Uterus (tissue), 4 donors: ENCODE results near the gene C1GALT1. TPM values are rescaled to one million over a fixed set of nuclear protein-coding genes. Genes with fewer than 3 reads are reported as not detected.

Experiments
- DNase-seq, 2 donors: peaks; one replicate each; pipeline ENCODE4 v3.0.0-alpha.2; 2019 to 2020
- H3K27ac ChIP-seq, 2 donors: fragments of 200-600 bp; sonication (generic); 1 replicate in 1 of 2; 2 replicates in 1 of 2; pipeline ENCODE4 v1.5.1; 2016 to 2018
- H3K27me3 ChIP-seq, 2 donors: fragments of 200-600 bp; sonication (generic); one replicate each; pipeline ENCODE4 v1.5.1; 2018 to 2019; ENCODE audit warnings: control low read depth in 1 of 2
- H3K36me3 ChIP-seq, 2 donors: fragments of 200-600 bp; sonication (generic); one replicate each; pipeline ENCODE4 v1.5.1; 2019; ENCODE audit warnings: control low read depth in 1 of 2
- H3K4me1 ChIP-seq, 2 donors: fragments of 200-600 bp; sonication (generic); one replicate each; pipeline ENCODE4 v1.5.1; 2018 to 2019; ENCODE audit warnings: control low read depth in 1 of 2
- H3K4me3 ChIP-seq, 2 donors: fragments of 200-600 bp; sonication (generic); 1 replicate in 1 of 2; 2 replicates in 1 of 2; pipeline ENCODE4 v1.5.1; 2018 to 2019; ENCODE audit warnings: mild to moderate bottlenecking in 1 of 2
- H3K9me3 ChIP-seq, 2 donors: fragments of 200-600 bp; sonication (generic); one replicate each; pipeline ENCODE4 v1.5.1; 2019; ENCODE audit warnings: control low read depth in 1 of 2
- CTCF ChIP-seq, 4 experiments: fragments of 200-600 bp in 2 of 4; fragments of 450-650 bp in 2 of 4; sonication (generic) in 2 of 4; IDR thresholded peaks; one replicate each; pipeline ENCODE4 v1.5.1; 2016 to 2019; ENCODE audit warnings: antibody characterized with exemption in 4 of 4, mild to moderate bottlenecking in 2 of 4, moderate library complexity in 1 of 4
- POLR2A ChIP-seq, 2 donors: fragments of 450-650 bp; IDR thresholded peaks; one replicate each; pipeline ENCODE4 v1.6.1; 2016; ENCODE audit warnings: antibody characterized with exemption in 2 of 2, mild to moderate bottlenecking in 1 of 2, moderate library complexity in 1 of 2
- intact Hi-C: fragments of 100-400 bp; cut with DNase I; formaldehyde crosslinking; loops from one replicate; pipeline ENCODE4 v1.15.1; 2023; ENCODE audit warnings: low total_unique reads
- total RNA-seq, 4 donors: library from RNA; depleted of rRNA in 3 of 4; stranded (reverse); fragments of >200 nt in 3 of 4; gene quantifications; one replicate each; pipeline versions ENCODE4 v1.1.0 to v1.2.4, GENCODE V29; 2014 to 2023
- donor health status: DM: yes; HTN: yes; CAD: no.

Gene C1GALT1
- total RNA-seq, 4 donors from 2014 or later: 1.3 to 41.6 (median 15.1) TPM

DNA sequence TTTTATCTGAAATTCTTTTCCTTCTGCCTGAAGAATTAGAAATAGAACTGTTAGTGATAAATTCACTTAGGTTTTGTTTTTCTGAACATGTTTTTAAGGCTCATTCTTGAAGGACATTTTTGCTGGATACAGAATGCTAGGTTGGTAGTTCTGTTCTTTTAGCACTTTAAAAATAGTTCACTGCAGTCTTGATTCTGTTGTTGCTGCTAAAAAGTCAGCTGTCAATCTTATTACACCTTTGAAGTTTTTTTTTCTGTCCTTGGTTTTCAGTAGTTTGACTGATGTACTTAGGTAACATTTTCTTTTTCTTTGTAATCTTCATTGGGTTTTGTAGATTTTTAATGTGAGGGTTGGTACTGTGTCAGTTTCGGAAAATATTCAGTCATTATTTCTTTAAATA lies 48.7 kb downstream of the C1GALT1 start:
- no peaks in the 10 kb centered on the region for H3K9me3 ChIP-seq
- no peaks in the 10 kb centered on the region for H3K36me3 ChIP-seq
- TF ChIP-seq POLR2A (IDR thresholded peaks at IDR 0.05) (no peak), CTCF (IDR thresholded peaks at IDR 0.05) (no peak)
- no peak overlapping the region for H3K27ac ChIP-seq
- intact Hi-C loops: no loop called here
- no peaks in the 10 kb centered on the region for H3K4me1 ChIP-seq
- no peak for DNase-seq
- H3K27me3 ChIP-seq: no peaks in the 10 kb centered on the region
- H3K4me3 ChIP-seq: no peak overlapping the region

GRCh38 chr7:7231865-7232264 lies 49.5 kb downstream of the C1GALT1 start:
- intact Hi-C loops: no loop called here
- no peak for DNase-seq
- H3K36me3 ChIP-seq: no peaks in the 10 kb centered on the region
- no peaks in the 10 kb centered on the region for H3K4me1 ChIP-seq
- H3K27ac ChIP-seq: no peak overlapping the region
- H3K9me3 ChIP-seq: no peaks in the 10 kb centered on the region
- no peaks in the 10 kb centered on the region for H3K27me3 ChIP-seq
- TF ChIP-seq POLR2A (IDR thresholded peaks at IDR 0.05) (no peak), CTCF (IDR thresholded peaks at IDR 0.05) (no peak)
- H3K4me3 ChIP-seq: no peak overlapping the region

DNA sequence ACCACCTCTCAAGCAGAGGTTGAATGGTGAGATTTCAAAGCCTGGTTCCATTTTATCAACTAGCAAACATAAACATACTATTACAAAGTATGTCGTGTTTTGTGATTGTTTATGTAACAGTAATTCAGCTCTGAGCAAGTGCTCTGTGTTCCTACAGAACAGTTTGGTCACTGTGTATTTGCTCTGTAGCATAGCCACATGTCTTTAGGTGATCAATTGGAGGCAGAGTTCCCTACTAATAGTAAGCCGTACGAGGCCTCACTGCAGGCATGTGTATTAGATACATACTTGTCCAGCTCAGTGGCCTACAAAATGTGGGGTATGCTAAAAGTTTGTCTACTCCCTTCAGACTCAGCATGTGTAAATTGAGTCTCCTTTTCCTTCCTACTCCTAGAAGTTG lies 53.0 kb downstream of the C1GALT1 start:
- Histone ChIP-seq H3K4me3 (no peak overlapping the region), H3K9me3 (no peaks in the 10 kb centered on the region), H3K4me1 (no peaks in the 10 kb centered on the region), H3K36me3 (no peaks in the 10 kb centered on the region), H3K27ac (no peak overlapping the region), H3K27me3 (no peaks in the 10 kb centered on the region)
- DNase-seq: no peak
- intact Hi-C loops: no loop called here
- TF ChIP-seq POLR2A (IDR thresholded peaks at IDR 0.05) (no peak), CTCF (IDR thresholded peaks at IDR 0.05) (no peak)

GRCh38 chr7:7236041-7236440 lies 53.7 kb downstream of the C1GALT1 start:
- Histone ChIP-seq H3K36me3 (no peaks in the 10 kb centered on the region), H3K9me3 (no peaks in the 10 kb centered on the region), H3K27ac (no peak overlapping the region), H3K27me3 (no peaks in the 10 kb centered on the region), H3K4me1 (no peaks in the 10 kb centered on the region), H3K4me3 (no peak overlapping the region)
- intact Hi-C loops: no loop called here
- DNase-seq: no peak
- TF ChIP-seq CTCF (IDR thresholded peaks at IDR 0.05) (no peak), POLR2A (IDR thresholded peaks at IDR 0.05) (no peak)

DNA sequence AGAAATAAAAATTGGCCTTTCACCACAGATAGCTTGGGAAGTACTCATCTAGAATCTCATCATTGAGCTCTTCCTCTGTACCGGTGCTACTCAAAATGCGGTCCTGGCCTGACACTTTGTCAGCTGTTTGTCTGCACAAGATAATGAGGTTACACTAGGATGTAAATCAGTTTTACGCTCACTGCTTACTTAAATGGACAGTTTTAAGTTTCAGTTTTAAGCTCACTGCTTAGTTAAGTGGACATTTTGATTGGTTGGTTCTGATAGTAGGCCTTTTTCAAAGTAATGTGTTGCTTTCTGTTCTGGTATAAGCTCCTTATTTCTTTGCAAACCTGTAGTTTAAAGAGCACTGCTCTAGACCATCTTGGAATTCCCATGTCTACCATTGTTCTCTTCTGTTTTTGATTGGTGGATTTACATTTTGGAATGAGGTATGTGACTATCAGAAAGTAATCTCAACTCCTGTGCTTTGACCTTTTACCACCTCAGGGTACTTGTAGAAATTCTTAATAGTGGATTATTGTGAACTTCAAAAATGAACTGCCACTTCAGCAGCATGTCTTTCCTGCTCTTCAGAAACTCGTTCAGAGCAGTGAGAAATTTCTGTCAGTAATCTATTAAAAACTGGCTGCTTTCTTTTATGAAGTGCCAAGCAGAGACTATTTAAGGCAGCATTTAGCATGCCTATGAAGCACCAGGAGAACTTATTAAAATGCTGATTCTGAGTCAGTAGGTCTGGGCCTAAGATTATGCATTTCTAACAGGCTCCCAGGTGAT lies 55.0 kb downstream of the C1GALT1 start:
- Histone ChIP-seq H3K4me1 (no peaks in the 10 kb centered on the region), H3K27ac (peak overlapping the region; percentile 2 to 16), H3K4me3 (no peak overlapping the region), H3K9me3 (no peaks in the 10 kb centered on the region), H3K36me3 (no peaks in the 10 kb centered on the region), H3K27me3 (no peaks in the 10 kb centered on the region)
- TF ChIP-seq CTCF (IDR thresholded peaks at IDR 0.05): no peak
- TF ChIP-seq POLR2A (IDR thresholded peaks at IDR 0.05): no peak
- no peak for DNase-seq
- intact Hi-C loops: no loop called here
